Mesendoderm (in vitro differentiated cells): ENCODE data around the gene CUX1.
"Not testable (repeated sequence)": the region's sequence is repeated elsewhere in the genome, so short reads cannot be mapped to it uniquely, and the experiment has no call there.

Experiments
- DNase-seq: peaks from one replicate; pipeline ENCODE4 v3.0.0; 2013
- H2AK5ac ChIP-seq: 2 replicates; pipeline ENCODE4 v1.6.1; 2013; ENCODE audit warnings: low read length, inconsistent platforms
- H2BK120ac ChIP-seq: 2 replicates; pipeline ENCODE4 v1.6.1; 2013; ENCODE audit warnings: low read depth, mild to moderate bottlenecking, low read length, moderate library complexity, mixed read lengths
- H2BK15ac ChIP-seq: replicated peaks from 2 replicates; pipeline ENCODE4 v1.6.1; 2013; ENCODE audit warnings: low read depth, mild to moderate bottlenecking, moderate library complexity
- H2BK5ac ChIP-seq: 2 replicates; pipeline ENCODE4 v1.6.1; 2013; ENCODE audit warnings: low read length, inconsistent platforms
- H3K18ac ChIP-seq: 2 replicates; pipeline ENCODE4 v1.6.1; 2013; ENCODE audit warnings: mild to moderate bottlenecking, low read length, mixed read lengths
- H3K23ac ChIP-seq: one replicate; pipeline ENCODE4 v1.6.1; 2013; ENCODE audit warnings: low read length
- H3K27ac ChIP-seq: 2 replicates; pipeline ENCODE4 v1.5.1; 2013; ENCODE audit warnings: low read depth, mild to moderate bottlenecking, inconsistent platforms, low read length, moderate library complexity
- H3K27me3 ChIP-seq: 2 replicates; pipeline ENCODE4 v1.6.1; 2013; ENCODE audit warnings: low read length, control low read depth, mild to moderate bottlenecking, inconsistent platforms; ENCODE audit not compliant: insufficient read depth, poor library complexity
- H3K36me3 ChIP-seq: 2 replicates; pipeline ENCODE4 v1.6.1; 2013; ENCODE audit warnings: low read length, inconsistent platforms; ENCODE audit not compliant: control insufficient read depth, insufficient read depth
- H3K4ac ChIP-seq: one replicate; pipeline ENCODE4 v1.6.1; 2013; ENCODE audit warnings: low read depth, mild to moderate bottlenecking, low read length, moderate library complexity
- H3K4me1 ChIP-seq: 2 replicates; pipeline ENCODE4 v1.6.1; 2013; ENCODE audit warnings: low read depth, low read length, inconsistent platforms; ENCODE audit not compliant: control insufficient read depth
- H3K4me2 ChIP-seq: 2 replicates; pipeline ENCODE4 v1.6.1; 2013; ENCODE audit warnings: low read length
- H3K4me3 ChIP-seq: 2 replicates; pipeline ENCODE4 v1.5.1; 2013; ENCODE audit warnings: mild to moderate bottlenecking, low read length
- H3K56ac ChIP-seq: one replicate; pipeline ENCODE4 v1.6.1; 2013; ENCODE audit warnings: low read length
- H3K79me1 ChIP-seq: 2 replicates; pipeline ENCODE4 v1.6.1; 2013; ENCODE audit warnings: low read length, inconsistent platforms
- H3K79me2 ChIP-seq: 2 replicates; pipeline ENCODE4 v1.6.1; 2013; ENCODE audit warnings: mild to moderate bottlenecking, low read length; ENCODE audit not compliant: control insufficient read depth, insufficient read depth
- H3K9ac ChIP-seq: 2 replicates; pipeline ENCODE4 v1.6.1; 2013; ENCODE audit warnings: low read length, inconsistent platforms
- H4K5ac ChIP-seq: one replicate; pipeline ENCODE4 v1.6.1; 2013; ENCODE audit warnings: low read length
- H4K8ac ChIP-seq: one replicate; pipeline ENCODE4 v1.6.1; 2013; ENCODE audit warnings: low read depth, mild to moderate bottlenecking, control low read depth, low read length, moderate library complexity
- WGBS: extraction: QIAGEN DNeasy Blood & Tissue Kit; methylation state at CpG from one replicate; pipeline ENCODE4 v1.1.7; 2013; ENCODE audit warnings: low lambda C conversion rate, missing lambda C conversion rate; ENCODE audit not compliant: insufficient coverage; ENCODE audit errors: extremely low coverage; 5-methylcytosine and 5-hydroxymethylcytosine counted together

CUX1 gene

DNA sequence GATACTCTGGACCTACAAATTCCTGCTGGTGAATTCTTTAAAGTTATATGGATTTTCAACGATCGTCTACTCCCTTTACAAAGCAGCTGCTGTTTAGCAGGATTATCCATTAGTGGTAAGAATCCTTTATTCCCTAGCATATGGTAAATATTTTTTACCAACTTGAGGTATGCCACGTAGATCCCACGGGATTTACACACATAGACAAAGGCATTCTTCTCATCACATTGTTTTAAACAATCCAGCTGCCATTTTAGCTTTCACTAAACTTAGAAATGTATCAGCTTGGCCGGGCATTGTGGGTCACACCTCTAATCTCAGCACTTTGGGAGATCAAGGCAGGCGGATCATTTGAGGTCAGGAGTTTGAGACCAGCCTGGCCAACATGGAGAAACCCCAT, 321.2 kb downstream of the CUX1 start:
- H3K27ac ChIP-seq: no peak overlapping the region
- no peak overlapping the region for H2BK5ac ChIP-seq
- no peaks in the 10 kb centered on the region for H3K27me3 ChIP-seq
- H2BK120ac ChIP-seq: no peak overlapping the region
- H4K5ac ChIP-seq: no peak overlapping the region
- no peak overlapping the region for H3K56ac ChIP-seq
- no peak overlapping the region for H3K4me2 ChIP-seq
- DNase-seq: no peak
- no peak overlapping the region for H3K18ac ChIP-seq
- no peak overlapping the region for H4K8ac ChIP-seq
- H3K4me1 ChIP-seq: no peaks in the 10 kb centered on the region
- H3K79me1 ChIP-seq: no peaks in the 10 kb centered on the region
- H3K23ac ChIP-seq: no peak overlapping the region
- H3K4ac ChIP-seq: no peak overlapping the region
- H2BK15ac ChIP-seq: no peak overlapping the region
- no peaks in the 10 kb centered on the region for H3K79me2 ChIP-seq
- WGBS: no CpG with 5 or more reads among the region's 6 CpGs
- no peaks in the 10 kb centered on the region for H3K36me3 ChIP-seq
- no peak overlapping the region for H3K9ac ChIP-seq
- no peak overlapping the region for H3K4me3 ChIP-seq
- no peak overlapping the region for H2AK5ac ChIP-seq

DNA sequence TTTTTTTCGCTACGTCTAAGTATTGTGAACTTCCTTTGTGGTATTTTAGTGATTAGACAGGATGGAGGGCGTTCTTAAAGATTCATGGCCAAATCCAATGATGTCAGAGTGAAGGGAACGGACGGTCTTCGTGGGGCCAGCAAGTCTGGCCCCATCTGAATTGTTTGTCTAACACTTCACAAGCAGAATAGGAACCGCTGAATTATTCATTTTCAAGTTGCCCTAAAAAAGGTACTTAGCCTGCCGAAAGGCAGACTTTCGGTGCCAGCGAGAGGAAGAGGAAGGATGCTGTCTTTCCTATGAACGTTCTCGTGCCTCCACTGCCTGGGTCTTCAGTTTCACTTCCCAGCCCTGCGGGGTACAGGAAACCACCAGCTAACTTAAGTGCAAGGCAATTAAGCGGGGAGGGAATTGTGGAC, 323.5 kb downstream of the CUX1 start:
- Histone ChIP-seq H3K4ac (no peak overlapping the region), H3K23ac (no peak overlapping the region), H3K4me3 (no peak overlapping the region), H2BK15ac (no peak overlapping the region), H3K79me1 (no peaks in the 10 kb centered on the region), H3K4me1 (no peaks in the 10 kb centered on the region), H3K36me3 (no peaks in the 10 kb centered on the region), H2BK120ac (no peak overlapping the region), H3K27ac (no peak overlapping the region), H2BK5ac (no peak overlapping the region), H4K5ac (no peak overlapping the region), H4K8ac (no peak overlapping the region), H3K27me3 (no peaks in the 10 kb centered on the region), H3K18ac (no peak overlapping the region), H3K56ac (no peak overlapping the region), H3K79me2 (no peaks in the 10 kb centered on the region), H3K4me2 (no peak overlapping the region), H2AK5ac (no peak overlapping the region), H3K9ac (no peak overlapping the region)
- DNase-seq: no peak
- no CpG with 5 or more reads among the region's 14 CpGs for WGBS

DNA sequence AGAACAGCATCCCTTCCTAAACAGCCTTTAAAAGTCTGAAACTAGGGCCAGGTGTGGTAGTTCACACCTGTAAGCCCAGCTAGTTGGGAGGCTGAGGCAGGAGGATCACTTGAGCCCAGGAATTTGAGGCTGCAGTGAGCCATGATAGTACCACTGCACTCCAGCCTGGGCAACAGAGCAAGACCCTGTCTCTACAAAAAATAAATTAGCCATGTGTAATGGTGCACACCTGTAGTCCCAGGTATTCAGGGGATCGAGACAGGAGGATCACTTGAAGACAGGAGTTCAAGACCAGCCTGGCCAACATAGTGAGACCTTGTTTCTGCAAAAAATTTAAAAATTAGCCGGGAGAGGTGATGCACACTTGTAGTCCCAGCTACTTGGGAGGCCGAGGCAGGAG, 325.0 kb downstream of the CUX1 start:
- not testable (repeated sequence) for H4K8ac ChIP-seq, H3K9ac ChIP-seq, H3K4ac ChIP-seq, H3K4me2 ChIP-seq, H2BK120ac ChIP-seq, H3K27me3 ChIP-seq, H2AK5ac ChIP-seq, H3K79me1 ChIP-seq, H3K4me3 ChIP-seq, H3K56ac ChIP-seq, H3K4me1 ChIP-seq, H3K27ac ChIP-seq, DNase-seq, H4K5ac ChIP-seq, H3K36me3 ChIP-seq, H3K18ac ChIP-seq, H2BK5ac ChIP-seq, H3K79me2 ChIP-seq, H2BK15ac ChIP-seq, H3K23ac ChIP-seq
- no CpG with 5 or more reads among the region's 3 CpGs for WGBS

DNA sequence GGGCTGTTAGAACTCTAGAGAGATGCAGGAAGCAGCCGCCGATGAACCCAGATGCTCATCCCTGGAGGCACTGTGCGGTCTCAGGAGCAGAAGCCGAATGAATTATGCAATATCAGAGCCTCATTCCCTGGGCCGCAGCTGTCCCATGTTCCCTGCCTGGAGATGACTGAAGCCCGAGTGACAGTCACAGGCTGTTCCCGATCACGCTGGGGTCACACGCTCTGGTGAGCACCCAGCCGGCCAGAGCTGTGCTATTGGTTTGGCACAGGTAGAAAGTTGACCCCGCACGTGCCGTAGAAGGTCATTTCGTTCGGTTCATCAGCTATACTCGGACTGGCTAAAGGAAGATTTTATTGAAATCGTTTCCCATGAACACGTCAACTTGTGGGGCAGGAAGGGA, 328.7 kb downstream of the CUX1 start:
- no peak overlapping the region for H3K4me2 ChIP-seq
- H2BK5ac ChIP-seq: no peak overlapping the region
- DNase-seq: no peak
- H2BK120ac ChIP-seq: no peak overlapping the region
- H3K23ac ChIP-seq: no peak overlapping the region
- H3K27me3 ChIP-seq: no peaks in the 10 kb centered on the region
- H3K4me3 ChIP-seq: no peak overlapping the region
- WGBS: no CpG with 5 or more reads among the region's 18 CpGs
- no peak overlapping the region for H2AK5ac ChIP-seq
- no peak overlapping the region for H3K9ac ChIP-seq
- no peak overlapping the region for H3K18ac ChIP-seq
- H4K8ac ChIP-seq: no peak overlapping the region
- no peak overlapping the region for H3K27ac ChIP-seq
- no peaks in the 10 kb centered on the region for H3K4me1 ChIP-seq
- H3K79me1 ChIP-seq: no peaks in the 10 kb centered on the region
- H2BK15ac ChIP-seq: no peak overlapping the region
- H3K79me2 ChIP-seq: no peaks in the 10 kb centered on the region
- H4K5ac ChIP-seq: no peak overlapping the region
- H3K4ac ChIP-seq: no peak overlapping the region
- H3K56ac ChIP-seq: no peak overlapping the region
- no peaks in the 10 kb centered on the region for H3K36me3 ChIP-seq

DNA sequence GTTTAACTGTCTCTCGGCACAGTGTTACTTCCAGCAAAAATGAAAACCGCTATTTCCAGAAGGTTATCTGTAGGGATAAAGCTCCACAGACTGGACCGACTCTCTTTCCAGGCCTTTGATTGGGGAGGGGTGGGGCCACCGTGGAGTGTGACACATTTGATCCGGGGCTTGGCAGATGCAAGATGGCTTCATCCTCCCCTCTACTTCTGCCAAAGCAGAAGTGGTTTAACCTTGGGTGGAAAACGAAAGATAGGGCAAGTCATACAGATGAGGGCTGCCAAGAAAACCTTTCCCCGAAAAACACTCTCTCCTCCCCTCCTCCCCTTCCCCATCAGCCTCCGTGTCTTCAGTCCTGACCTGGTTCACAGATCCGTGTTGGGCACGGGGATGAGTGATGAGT, 329.6 kb downstream of the CUX1 start:
- Histone ChIP-seq H3K4me2 (no peak overlapping the region), H3K79me2 (no peaks in the 10 kb centered on the region), H3K18ac (no peak overlapping the region), H2BK5ac (no peak overlapping the region), H3K56ac (no peak overlapping the region), H3K4ac (no peak overlapping the region), H2BK120ac (no peak overlapping the region), H3K23ac (no peak overlapping the region), H3K9ac (no peak overlapping the region), H2BK15ac (no peak overlapping the region), H3K4me3 (no peak overlapping the region), H3K36me3 (no peaks in the 10 kb centered on the region), H4K8ac (no peak overlapping the region), H3K79me1 (no peaks in the 10 kb centered on the region), H3K27ac (no peak overlapping the region), H4K5ac (no peak overlapping the region), H3K4me1 (no peaks in the 10 kb centered on the region), H3K27me3 (no peaks in the 10 kb centered on the region), H2AK5ac (no peak overlapping the region)
- no peak for DNase-seq
- no CpG with 5 or more reads among the region's 10 CpGs for WGBS

DNA sequence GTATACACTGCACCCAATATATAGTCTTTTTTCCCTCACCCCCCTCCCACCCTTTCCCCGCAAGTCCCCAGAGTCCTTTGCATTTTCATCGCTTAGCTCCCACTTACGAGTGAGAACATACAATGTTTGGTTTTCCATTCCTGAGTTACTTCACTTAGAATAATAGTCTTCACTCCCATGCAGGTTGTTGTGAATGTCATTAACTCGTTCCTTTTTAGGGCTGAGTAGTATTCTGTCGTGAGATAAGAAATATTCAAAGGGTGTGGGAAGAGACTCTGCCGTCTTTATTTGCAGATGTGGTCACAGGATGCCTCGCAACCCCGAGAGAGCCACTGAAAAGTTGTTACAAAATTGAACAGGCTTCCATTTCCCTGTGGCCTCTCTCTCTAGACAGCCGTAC, 331.4 kb downstream of the CUX1 start:
- H3K9ac ChIP-seq: no peak overlapping the region
- no peak overlapping the region for H3K18ac ChIP-seq
- no peaks in the 10 kb centered on the region for H3K79me2 ChIP-seq
- no peak overlapping the region for H2BK120ac ChIP-seq
- H3K79me1 ChIP-seq: no peaks in the 10 kb centered on the region
- no peak overlapping the region for H3K56ac ChIP-seq
- no peak overlapping the region for H3K4ac ChIP-seq
- no peak overlapping the region for H2BK5ac ChIP-seq
- H3K4me3 ChIP-seq: no peak overlapping the region
- no peak overlapping the region for H3K4me2 ChIP-seq
- H3K4me1 ChIP-seq: no peaks in the 10 kb centered on the region
- no CpG with 5 or more reads among the region's 9 CpGs for WGBS
- H3K27me3 ChIP-seq: no peaks in the 10 kb centered on the region
- no peak overlapping the region for H4K8ac ChIP-seq
- H2BK15ac ChIP-seq: no peak overlapping the region
- H2AK5ac ChIP-seq: no peak overlapping the region
- no peaks in the 10 kb centered on the region for H3K36me3 ChIP-seq
- no peak for DNase-seq
- no peak overlapping the region for H3K23ac ChIP-seq
- H3K27ac ChIP-seq: no peak overlapping the region
- H4K5ac ChIP-seq: no peak overlapping the region
